GM18508 (cell line): ENCODE data around the gene DEPDC4.

Experiments
- ATAC-seq: cut with Tn5 transposase; IDR thresholded peaks from one replicate; pipeline ENCODE4 v1.9.1; 2021; ENCODE audit warnings: moderate number of reproducible peaks; ENCODE audit not compliant: insufficient read depth, unreplicated experiment

DEPDC4 gene

DNA sequence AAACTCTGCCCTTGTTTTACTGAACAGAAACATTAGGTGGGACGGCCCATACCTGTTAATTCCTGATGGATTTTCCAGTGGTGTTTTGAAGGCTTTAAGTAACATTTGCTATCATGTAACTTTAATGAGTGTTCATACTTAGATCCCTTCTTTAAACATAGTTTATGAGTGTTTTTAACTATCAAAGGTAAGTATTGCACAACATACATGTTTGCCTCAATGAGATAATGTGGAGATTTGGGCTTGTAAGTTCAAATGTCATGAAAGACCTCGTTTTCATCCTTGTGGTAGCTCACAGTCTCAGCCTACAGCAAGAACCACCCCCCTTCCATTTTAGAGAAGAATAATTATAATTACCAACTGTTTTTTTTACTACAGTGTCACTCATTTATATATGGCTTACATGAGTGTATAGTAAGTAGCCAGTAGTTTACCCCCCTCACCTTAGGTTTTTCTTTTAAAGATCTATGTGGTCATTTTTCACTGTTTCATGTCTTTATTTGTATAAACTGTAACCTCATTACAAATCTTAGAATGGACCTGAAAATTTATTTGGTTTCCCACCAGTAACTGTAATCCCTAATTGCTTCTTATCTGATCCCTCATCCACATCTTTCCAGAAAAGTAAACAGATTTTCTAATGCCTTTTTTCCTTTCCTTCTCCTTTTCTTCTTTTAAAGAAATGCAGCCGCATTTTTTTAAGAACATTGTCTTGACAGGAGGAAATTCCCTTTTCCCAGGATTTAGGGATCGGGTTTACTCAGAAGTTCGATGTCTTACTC, 47.4 kb downstream of the DEPDC4 start:
- no peak for ATAC-seq

DNA sequence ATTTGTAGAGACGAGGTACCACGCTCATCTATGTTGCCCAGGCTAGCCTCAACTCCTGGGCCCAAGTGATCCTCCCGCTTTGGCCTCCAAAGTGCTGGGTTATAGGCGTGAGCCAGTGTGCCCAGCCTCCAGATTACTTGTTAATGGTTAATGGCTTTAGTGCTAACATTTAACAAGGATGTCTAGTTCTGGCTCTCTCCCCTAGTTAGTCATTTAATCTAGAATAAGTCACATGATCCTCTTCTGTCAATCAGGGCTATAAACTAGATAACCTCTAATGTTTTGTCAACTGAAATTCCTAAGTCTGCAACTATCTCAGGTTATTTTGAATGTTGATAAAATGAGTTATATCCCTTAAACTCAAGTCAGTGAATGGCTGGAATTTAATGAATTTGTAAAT, 50.5 kb downstream of the DEPDC4 start:
- no peak for ATAC-seq

DNA sequence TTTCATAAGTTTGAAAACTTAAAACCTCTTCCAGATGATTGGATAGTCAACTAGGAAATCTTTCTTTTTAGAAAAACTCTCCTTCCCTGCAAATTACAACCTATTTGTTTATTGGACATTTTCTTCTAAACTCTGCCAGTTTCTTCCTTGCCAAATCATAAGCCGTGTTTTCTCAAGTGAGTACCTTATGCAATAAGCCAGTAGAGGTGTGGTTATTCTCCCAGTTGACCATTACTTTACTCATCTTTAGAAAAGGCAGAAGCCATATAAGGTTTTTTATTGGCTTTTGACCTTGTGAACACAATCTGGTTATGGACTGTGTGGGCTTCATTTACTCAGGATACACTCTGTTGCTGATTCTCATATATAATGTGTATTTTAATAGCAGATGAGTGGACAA, 51.7 kb downstream of the DEPDC4 start:
- no peak for ATAC-seq

DNA sequence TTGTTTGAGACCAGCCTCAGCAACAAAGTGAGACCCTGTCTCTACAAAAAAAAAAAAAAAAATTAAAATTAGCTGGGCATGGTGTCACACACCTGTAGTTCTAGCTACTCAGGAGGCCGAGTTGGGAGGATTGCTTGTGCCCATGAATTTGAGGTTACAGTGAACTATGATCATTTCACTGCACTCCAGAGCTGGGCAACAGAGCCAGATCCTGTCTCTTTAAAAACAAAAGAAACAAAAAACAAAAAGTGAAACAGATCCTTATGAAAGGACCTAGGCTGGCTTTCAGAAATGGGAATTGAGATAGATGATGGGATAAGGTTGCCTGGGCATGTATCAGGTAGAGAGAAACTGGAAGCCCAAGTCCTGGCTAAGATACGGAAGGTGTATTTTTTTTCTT, 52.4 kb downstream of the DEPDC4 start:
- no peak for ATAC-seq

DNA sequence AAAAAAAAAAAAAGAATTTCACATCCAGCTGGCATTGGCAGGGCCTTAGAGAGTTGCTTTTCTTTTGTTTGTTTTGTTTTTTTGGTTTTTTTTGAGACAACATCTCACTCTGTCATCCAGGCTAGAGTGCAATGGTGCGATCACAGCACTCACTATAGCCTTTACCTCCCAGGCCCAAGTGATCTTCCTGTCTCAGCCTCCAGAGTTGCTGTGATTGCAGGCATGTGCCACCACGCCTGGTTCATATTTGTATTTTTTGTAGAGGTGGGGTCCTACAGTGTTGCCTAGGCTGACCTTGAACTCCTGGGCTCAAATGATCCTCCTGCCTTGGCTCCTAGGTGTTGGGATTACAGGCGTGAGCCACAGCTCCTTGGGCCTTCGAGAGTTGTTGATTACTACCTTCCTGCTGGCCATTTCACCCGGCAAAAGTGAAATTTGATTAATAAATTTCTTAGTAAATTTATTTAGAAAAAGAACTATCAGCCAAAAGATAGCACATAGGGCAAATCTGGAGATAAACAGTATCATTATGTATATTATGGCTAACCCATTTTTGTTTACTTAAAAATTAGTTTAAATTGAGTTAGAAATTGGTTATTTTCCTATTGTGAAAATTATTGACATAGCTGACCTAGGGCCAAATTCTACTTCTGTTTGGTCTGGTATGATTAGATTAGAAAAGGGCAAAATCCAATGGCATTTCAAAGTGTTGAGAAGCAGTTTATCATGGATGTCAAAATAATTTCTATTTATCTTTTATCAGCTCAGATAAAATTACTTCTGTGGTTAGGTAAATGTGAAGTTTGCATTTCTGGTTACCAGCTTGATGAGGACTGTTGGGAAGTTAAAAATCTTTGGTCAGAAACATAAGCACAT, 53.6 kb downstream of the DEPDC4 start:
- ATAC-seq, result no peak

DNA sequence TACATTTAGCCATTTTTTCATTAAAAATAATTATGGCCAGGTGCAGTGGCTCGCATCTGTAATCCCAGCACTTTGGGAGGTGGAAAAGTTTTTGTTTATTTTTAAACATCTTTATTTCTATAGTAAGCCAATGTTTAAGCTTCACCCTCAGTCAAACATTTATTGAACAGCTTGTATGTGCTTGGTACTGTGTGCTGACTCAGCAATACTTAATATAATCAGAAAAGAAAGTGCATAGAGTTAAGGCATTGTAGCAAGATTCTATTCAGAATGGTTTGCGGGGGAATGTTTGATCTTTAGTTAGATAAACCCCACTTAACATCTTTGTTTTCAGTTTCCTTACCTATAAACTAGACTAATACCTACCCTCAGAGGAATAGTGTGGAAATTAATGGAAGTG, 55.2 kb downstream of the DEPDC4 start:
- no peak for ATAC-seq

DNA sequence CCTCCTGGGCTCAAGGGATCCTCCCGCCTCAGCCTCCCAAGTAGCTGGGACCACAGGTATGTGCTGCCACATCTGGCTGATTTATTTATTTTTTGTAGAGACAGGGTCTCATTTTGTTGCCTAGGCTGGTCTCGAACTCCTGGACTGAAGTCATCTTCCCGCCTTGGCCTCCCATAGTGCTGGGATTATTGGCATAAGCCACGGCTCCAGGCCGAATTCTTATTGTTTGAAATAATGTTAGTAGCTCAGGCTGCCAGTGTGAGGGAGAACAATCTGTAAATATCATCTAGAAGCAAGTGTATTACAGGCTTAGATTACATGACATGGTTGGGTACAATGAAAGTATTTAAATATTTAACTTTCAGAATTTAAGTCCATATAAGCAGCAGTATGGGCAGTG, 58.0 kb downstream of the DEPDC4 start:
- ATAC-seq, result no peak

DNA sequence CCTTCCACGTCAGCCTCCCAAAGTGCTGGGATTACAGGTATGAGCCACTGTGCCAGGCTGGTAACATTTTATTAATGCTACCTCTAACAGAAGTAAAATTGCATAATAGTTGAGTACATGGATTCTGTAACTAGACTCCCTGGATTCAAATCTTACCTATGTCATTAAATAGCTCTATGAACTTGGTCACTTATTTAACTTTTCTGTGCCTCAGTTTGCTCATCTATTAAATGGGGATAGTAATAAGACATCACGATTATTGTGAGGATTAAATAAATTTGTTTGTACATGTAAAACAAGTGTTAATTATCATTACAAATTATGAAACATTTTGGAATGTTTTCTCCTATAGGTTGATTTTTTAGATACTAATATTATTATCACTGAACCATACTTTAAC, 59.6 kb downstream of the DEPDC4 start:
- ATAC-seq, result no peak

DNA sequence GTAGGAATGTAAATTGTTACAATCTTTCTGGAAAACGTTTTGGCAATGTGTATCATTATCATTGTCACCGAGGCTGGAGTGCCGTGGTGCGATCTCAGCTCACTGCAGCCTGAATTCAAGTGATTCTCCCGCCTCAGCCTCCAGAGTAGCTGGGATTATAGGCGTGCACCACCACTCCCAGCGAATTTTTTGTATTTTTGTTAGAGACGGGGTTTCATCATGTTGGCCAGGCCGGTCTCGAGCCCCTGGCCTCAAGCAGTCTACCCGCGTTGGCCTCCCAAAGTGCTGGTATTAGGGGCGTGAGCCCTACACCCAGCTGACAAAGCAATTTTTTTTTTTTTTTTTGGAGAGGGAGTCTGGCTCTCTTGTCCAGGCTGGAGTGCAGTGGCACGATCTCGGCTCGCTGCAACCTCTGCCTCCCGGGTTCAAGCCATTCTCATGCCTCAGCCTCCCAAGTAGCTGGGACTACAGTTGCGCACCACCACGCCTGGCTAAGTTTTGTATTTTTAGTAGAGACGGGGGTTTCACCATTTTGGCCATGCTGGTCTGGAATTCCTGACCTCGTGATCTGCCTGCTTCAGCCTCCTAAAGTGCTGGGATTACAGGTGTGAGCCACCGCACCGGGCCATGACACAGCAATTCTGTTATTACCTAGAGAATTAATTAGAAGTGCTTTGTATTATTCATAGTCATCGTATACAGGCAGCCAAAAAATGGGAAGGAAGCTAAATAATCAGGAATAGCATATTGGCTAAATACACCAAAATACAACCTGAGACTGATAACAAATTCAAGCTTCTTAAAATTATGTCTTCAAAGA, 65.1 kb downstream of the DEPDC4 start:
- no peak for ATAC-seq

DNA sequence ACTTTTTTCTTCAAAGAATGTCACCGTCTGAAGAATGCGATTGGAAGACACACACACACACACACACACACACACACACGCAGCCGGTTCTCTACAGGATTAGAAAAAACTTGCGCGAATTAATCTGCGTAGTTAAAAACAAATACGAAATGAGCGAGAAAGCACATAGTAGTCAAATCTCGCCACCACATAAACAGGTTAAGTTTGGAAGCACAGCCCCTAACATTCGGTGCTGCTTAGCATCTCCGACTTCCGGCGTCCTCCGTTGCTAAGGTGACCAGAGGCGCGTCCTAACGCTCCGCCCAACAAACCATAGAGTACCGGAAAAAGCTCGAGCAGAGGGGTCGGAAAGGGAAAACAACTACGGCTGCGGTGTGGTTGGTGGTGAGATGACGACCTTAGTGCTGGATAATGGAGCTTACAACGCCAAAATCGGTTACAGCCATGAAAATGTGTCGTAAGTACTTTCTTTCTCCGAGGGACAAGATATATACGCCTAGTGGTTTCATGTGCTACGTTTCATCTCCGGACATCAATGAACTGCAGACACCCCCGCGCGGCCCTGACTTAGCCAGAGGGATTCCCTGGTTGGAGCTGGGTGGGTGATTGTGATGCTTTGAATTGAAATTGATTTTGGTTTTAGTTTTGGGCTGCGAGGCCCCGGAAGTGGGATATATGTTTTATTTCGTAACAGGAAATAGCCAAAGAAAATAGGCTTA, 66.3 kb downstream of the DEPDC4 start, which contains the start of gene ACTR6:
ACTR6 (plus strand) TSS at position 353 of the 719 bp plus-strand sequence; CDS start at position 390, 37 bp downstream.
- peak; percentile 88 for ATAC-seq

DNA sequence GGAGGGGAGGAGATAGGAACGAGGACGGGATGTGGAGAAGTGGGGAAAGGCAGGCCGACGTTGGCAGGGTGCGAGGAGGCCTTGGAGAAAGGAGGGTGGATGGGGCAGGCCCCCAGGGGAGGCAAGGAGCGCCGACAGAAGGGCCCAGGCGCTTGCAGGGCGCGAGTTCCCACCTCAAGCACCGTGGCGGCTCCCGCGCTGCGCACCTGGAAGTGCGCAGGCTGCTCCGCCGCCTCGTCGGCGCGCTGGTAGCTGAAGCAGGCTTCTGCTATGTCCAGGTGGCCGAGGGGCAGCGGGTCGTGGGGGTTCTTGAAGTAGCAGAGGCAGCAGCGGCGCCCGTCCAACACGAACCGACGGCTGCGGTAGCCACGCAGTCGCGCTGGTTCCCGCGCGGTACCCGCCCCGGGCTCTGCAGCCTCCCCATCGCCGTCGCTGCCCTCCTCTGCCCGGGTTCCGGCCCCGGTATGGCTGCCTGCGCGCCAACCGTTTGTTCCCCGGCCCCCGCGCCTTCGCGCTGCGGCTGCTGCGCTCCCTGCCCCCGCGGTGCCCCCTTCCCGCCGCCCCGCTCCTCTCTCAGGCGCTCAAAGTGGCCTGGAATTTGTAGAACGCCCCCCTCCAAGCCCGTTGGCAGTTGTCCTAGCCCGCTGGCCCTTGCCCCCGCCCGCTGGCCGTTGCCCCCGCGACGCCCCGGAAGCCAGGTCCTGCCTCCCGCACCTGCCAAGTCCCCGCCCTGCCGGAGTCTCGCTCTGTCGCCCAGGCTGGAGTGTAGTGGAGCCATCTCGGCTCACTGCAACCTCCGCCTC, 67.3 kb downstream of the DEPDC4 start:
- no peak for ATAC-seq

DNA sequence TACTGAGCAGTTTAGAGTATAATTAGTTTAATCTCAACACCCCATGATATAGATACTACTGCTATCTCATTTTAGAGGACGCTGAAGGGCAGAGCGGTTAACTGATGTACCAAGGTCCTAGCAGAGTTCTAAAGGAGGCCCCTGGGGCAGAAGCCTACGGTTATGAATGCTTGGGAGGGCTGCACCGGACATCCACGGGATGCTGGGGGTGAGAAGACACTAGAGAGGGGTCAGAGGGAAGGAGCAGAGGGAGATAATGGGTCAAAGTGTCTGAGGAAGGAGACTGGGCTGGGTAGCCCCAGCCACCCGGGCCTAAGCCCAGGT, 67.9 kb downstream of the DEPDC4 start:
- no peak for ATAC-seq

DNA sequence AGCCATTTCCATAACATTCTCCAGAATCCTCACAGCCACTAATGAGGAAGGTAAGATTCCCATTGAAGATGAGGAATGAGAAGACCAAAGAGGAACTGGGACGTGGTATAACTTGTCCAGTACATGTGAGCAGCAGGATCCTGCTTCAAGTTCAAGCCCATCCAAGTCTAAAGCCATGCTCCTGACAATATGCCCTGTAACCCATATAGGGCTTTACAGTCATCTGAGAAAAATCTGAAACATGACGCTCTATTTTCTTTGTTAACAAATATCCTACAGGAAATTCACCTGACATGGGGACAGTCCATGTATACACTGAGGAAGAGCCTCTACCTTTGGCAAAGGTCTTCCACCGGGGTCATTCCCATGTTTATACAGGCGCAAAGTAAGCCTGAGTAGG, 69.4 kb downstream of the DEPDC4 start:
- no peak for ATAC-seq

DNA sequence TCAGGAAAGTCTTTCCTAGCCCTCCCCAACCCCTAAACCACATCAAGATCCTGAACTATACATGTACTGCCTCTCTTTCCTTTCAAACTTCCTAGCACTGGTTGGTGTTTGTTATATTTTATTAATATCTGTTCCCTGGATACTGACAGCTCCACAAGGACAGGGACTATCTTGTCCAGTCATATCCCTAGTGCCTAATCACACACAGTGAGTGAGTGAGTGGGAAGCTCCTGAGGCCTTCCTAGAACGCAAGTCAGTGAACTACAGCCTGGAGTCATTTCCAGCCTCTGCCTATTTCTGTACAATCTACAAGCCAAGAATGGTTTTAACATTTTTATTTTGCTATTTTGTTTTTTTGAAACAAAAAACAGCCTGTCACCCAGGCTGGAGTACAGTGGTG, 73.8 kb downstream of the DEPDC4 start:
- ATAC-seq, result no peak
